GM21367 (cell line): ENCODE data around the gene ACAN.
"Not testable (repeated sequence)": the region's sequence is repeated elsewhere in the genome, so short reads cannot be mapped to it uniquely, and the experiment has no call there.

Experiments
- ATAC-seq: cut with Tn5 transposase; IDR thresholded peaks from one replicate; pipeline ENCODE4 v1.9.1; 2021; ENCODE audit not compliant: unreplicated experiment

The ACAN gene

GRCh38 chr15:88918738-88919137 lies 115.5 kb downstream of the ACAN start:
- ATAC-seq: no peak

- ATAC-seq: no peak
These were observed 117.1 kb downstream of the ACAN start for GRCh38 chr15:88920186-88920891.

- ATAC-seq: not testable (repeated sequence)
These were observed 117.7 kb downstream of the ACAN start for GRCh38 chr15:88920892-88921435.
